Fibroblast of skin of left biceps (primary cell): ENCODE results near the gene RBBP8NL.
A peak's percentile ranks its signal among the peaks of the same experiment; 100 is the strongest.

Experiments used
- DNase-seq, 2 experiments: peaks; one replicate each; pipeline ENCODE4 v3.0.0-alpha.2; 2013; ENCODE audit warnings: low read depth in 2 of 2

Gene RBBP8NL

GRCh38 chr20:62392621-62393334 lies 34.6 kb downstream of the RBBP8NL start:
- no peak for DNase-seq

DNA sequence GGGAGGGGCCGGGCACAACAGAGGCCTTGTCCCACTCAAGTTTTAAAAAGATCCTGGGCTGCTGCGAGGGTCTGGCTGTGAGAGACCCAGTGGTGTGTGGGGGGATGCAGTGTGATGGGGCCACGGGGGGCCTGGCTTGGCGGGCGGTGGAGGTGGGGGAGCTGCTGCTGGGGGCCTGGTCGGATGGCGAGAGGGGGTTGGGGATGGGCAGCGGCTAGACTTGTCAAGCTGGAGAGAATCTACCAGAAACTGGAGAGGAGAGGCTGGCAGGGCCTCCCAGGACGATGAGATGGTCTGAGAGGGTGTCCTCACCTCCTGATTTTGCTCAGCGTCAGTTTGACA lies 35.3 kb downstream of the RBBP8NL start:
- DNase-seq, result no peak

- no peak for DNase-seq
Observed at GRCh38 chr20:62391165-62392076, 35.9 kb downstream of the RBBP8NL start.

DNA sequence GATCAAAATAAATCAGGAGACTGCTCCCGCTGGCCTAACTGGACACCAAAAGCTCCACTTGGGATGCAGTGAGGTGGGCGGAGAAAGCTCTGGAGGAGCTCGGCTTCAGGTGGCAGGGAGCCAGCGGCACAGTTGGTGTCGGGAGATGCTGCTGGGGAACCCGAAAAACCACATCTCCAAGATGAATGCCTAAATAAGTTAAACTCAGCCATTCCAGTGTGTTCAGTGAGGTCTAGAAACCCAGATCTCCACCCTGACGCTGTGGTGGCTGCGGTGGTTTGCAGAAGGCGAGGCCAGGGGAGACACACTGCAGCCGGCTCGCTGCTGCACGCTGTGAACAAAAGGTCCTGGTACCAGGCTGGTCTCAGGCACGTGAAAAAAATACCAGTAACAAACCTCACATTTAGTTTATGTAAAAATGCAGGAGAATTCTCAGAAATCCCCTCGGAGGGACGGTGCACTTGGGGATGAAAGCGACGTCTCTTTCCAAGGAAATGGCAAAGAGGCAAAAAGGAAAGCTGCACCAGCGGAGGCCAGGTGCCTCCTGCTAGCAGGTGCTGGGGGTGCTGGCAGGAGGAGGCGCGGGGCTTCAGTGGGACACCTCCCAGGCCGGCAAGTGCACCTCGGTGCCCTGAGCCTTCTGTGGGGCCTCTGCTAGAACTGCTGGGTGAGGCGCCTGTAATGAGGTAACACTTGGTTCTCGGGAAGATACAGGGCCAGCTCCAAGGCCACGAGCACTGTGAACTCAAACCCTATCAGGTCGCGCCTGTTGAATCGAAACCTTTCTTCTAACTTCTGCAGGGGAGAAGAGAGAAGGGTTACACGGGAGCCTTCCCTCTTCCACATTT lies 36.8 kb downstream of the RBBP8NL start:
- no peak for DNase-seq

DNA sequence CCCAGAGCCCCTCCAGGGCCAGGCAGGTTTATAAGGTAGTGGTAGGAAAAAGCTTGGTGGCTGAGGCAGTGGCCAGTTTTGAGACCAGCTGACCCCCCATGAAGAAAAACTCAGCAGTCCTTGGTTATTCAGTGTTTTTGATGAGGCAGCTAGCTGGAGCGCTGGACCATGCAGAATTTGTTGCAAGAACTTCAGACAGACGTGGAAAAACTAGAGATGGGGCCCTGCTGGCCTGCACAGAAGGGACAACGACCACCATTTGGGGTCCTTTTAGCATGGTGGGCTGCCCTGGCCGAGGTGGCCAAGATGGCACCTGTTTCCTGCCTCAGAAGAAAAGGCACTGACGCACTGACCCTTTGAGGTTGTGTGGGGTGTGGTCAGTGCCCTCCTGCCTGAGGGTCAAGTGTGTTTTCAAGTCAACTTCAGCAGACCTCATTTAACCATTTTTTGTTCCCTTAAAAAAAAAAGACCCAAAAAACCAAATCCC lies 37.7 kb downstream of the RBBP8NL start:
- DNase-seq, result no peak

DNA sequence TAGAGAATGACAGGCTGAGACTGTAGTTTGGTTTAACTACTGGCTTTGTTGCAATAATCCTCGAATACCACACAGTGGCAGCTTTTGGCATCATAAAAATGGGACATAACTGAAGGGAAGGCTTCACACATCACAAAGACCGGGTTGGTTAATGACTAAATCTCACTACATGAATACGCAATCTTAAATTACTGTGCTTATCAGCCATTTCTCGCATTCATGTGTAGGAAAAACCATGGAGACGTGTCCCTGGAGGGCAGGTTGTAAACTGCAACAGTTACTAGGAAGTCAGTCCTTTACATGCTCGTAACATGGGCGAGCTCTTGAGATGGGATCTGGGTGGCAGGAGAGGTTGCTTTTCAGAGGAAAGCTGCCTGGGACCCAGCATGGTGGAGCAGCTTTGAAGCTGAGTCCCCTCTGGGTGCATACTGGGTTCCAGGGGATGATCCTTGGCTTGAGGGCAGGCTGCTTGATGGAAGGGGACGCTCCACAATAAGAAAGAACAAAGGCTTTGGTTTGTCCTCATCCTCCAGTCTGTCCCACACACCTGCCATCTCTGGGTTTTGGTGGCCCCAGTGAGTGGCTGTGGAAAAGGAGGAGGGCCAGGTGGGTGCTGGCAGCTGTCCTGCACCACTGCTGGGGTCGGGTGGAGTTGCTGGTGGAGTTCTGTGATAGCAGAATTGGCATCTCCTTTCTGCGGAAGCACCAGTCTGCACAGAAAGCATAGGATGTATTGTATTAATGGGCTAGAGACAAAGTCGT lies 38.3 kb downstream of the RBBP8NL start:
- DNase-seq, result no peak

GRCh38 chr20:62387933-62388635 lies 39.3 kb downstream of the RBBP8NL start:
- no peak for DNase-seq

GRCh38 chr20:62387219-62387913 lies 40.0 kb downstream of the RBBP8NL start:
- DNase-seq, result no peak

- DNase-seq, result peak; percentile 57 to 61
Observed at GRCh38 chr20:62386383-62387218, 40.7 kb downstream of the RBBP8NL start, which contains the start of gene RPS21. TSS of gene RPS21 (plus strand) at chr20:62387103. CDS start at chr20:62387339, 236 bp downstream.

DNA sequence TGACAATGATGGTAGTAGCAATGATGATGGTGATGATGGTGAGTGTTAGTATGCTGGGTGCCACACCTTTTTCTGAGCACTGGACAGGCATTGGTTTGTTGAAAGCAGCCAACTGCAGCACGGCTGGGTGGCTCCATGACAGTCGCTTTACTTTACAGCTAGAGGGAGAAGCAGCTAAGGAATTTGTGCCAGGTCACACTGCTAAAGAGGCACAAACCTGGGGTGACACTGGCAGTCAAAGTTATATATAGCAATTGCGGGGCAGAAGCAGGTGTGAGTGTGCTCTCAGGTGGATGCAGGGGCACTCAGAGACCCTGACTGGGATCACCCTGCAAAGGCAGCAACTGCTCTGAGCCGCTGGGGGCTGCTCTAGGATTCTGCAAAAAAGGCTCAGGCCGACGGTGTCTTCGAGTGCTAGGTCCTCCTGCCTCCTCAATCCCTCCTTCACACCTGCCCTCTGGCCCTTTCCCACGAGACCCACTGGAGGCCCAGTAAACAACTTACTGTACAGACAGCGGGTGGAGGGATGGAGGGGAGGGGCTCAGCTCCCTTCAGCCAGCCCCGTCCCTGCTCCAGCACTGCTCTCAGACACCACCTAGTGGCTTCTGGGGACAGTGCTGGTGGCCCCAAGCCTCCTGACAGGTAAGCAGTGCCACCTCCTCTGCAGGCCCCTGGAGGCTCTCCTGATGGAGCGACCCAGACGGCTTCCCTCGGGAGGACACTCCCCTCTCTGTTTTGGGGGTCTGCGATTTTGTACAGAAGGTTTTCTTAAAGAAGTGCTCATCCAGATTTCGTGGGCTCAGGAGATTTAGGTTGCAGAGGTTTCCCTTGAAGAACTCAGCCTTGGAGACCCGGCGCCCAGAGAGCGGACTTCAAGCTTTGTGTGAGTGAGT lies 44.8 kb downstream of the RBBP8NL start:
- peak in 1 of 2 experiments; percentile 20 for DNase-seq

DNA sequence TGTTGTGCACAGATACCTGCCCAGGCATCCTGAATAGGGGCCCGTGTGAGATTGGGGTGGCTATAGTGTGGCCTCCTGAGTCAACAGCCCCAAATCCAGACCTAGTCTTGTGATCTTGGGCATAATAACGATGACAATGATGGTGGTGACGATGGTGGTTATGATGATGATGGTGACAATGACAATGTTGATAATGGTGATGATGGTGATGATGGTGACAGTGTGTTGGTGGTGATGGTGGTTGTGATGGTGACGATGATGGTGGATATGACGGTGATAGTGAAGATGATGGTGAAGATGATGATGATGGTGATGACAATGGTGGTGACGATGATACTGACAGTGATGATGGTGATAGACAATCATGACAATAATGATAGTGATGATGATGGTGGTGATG lies 45.5 kb downstream of the RBBP8NL start:
- DNase-seq, result no peak

DNA sequence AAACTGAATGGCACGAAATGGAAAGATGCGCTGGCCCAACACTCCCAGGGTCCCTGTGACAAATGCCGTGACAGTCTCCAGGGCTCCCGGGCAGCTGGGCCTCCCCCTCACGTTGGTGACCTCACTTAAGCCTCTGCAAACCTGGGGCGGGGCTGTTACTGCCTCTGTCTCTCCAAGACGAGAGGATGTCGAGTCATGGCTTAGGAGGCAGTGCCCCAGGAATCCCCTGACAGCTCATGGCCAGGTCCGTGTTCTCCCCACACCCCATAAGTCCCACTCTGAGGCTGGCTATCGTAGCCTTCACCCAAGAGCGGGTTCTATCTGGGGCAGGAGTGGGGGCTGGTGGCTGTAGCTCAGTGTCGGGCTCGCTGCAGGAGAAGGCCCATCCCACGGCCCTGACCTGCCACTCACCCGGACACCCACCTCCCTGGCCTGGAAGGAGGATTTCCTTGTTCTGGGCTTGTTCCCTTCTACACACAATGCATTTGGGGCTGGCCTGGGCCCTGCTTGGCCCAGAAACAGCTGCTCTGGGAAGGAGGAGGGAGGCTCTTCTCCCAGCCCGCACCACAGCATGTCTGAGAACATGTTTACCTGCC lies 46.0 kb downstream of the RBBP8NL start:
- no peak for DNase-seq

- no peak for DNase-seq
Observed at GRCh38 chr20:62378215-62378614, 49.1 kb downstream of the RBBP8NL start.

DNA sequence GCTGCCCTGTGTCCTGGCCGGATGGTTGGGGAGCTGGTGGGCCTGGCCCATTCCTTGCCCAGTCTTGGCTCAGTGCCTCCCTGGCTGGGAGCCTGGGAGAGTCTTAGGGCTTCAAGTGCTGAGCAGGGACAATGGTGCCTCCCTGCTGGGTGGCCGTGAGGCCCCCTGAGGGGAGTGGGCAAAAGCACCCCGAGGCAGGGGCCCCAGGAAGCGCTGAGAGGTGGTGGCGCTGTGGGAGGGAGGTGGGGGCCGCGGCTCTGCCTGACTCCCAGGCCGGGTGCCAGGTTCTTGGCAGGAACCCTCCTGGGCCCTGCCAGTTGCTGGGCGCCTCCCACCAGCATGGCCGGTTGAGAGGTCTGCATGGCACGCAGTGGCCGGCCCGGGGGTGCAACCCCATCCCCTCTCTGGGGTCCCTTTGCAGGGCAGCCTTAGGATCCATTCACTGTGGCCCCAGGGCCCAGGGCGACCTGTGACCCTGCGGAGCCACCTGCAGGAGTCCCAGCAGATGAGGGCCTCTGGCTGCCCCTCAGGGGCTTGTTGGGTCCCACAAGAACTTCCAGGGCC lies 49.6 kb downstream of the RBBP8NL start:
- no peak for DNase-seq

DNA sequence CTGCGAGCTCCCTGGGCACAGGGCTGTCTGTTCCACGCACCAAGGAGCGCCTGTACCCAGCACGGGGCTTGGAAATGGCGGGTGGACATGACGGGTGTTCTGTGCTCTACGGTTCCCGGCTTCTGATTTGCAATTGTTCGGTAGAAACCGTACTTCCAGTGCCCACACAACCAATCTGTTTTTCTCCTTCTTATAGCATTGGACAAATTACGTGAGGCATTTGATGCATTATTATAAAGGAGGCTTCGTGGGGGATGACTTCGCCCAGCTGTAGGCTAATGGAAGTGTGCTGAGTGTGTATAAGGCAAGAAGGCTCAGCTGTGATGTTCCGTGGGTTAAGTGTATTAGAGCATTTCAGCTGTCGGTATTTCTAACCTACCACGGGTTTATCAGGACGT lies 50.3 kb downstream of the RBBP8NL start:
- no peak for DNase-seq

- no peak for DNase-seq
Observed at GRCh38 chr20:62376112-62377063, 51.0 kb downstream of the RBBP8NL start.
